A204.1 (cell line): ENCODE results near the gene C19orf47.
"Not testable (repeated sequence)": the region's sequence is repeated elsewhere in the genome, so short reads cannot be mapped to it uniquely, and the experiment has no call there.

Source experiments
- FAIRE-seq: peaks from 2 replicates; lab custom pipeline; 2012; peaks lifted over from hg19 to GRCh38; lab: Jason Lieb, UNC

Gene C19orf47

DNA sequence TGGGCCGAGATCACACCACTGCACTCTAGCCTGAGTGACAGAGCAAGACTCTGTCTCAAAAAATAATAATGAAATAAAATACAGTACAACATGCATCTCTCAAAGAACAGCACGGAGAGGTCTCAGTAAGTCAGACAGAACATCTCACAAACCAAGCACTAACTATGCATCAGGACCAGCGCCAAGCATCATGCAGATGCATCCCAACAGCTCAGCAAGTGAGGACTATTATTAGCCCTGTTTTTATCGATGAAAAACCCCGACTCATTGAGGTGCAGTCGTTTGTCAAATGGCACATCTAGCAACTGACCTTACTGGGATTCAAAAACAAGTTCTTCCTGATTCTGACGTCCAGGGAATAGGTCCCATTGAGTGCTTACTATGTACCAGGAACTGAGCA is 3.8 kb downstream of the C19orf47 start:
- FAIRE-seq = no peak

DNA sequence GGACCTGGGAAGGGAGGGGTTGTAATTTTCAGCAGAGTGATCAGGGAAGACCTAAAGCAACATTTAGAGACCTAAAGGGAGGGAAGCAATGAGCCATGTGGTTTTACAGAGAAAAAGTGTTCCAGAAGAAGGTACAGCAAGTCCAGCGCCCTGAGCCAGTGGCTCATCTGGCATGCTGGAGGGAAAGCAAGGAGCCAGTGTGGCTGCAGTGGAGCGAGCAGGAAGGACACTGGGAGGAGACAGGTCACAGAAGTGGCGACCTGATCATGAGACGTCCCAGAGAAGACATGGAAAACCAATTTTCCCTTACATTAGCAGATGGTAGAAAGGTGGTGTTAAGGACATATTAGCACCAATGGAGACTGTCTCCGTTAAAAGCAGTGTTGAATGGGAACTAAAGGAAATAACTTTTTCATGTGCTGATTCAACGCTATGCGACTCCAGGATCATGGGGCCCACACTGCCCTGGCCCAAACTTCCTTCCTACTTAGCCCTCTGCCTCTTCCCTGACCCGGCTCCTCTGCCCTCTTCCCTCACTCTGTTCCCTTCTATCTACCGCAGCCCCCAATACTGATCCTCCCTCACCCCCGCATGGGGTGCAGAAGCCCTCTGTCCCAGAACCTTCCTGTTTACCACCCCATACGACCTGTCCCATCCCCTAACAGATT is 5.4 kb downstream of the C19orf47 start:
- FAIRE-seq = no peak

DNA sequence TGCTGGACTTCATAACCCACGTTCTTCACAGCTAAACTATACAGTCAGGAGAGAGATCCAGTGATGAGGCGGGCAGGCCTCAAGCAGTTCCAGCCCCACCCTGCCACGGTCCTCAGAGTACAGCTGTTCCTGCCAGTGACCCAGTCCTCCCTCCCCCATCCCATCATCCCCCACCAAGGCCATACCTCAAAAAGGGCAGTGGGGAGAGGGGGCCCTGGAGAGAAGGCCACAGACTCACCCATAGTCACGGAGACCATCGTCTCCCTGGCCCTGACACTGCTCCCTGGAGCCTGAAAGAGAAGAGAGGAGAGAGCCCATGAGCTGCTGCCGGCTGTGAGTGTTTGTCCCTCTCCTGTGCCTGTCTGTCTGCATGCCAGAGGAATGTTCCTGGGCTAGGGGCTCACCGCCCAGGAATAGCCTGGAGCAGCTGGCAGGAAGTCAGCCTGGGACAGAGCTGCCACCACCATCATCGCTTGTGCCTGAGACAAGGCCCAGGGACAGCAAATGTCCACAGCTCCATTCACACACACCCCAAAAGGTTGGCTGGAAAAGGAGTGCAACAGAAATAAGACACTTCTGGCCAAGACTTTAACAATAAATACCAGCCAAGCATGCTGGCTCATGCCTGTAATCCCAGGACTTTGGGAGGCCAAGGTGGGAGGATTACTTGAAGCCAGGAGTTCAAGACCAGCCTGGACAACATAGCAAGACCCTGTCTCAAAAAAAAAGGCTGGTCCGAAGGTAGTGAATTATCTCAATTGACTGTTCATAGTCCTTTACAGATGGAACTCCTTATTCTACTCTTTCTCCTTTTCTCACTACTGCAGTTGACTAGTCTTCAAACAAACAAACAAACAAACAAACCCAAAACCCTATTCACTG is 6.4 kb downstream of the C19orf47 start:
- no peak for FAIRE-seq

DNA sequence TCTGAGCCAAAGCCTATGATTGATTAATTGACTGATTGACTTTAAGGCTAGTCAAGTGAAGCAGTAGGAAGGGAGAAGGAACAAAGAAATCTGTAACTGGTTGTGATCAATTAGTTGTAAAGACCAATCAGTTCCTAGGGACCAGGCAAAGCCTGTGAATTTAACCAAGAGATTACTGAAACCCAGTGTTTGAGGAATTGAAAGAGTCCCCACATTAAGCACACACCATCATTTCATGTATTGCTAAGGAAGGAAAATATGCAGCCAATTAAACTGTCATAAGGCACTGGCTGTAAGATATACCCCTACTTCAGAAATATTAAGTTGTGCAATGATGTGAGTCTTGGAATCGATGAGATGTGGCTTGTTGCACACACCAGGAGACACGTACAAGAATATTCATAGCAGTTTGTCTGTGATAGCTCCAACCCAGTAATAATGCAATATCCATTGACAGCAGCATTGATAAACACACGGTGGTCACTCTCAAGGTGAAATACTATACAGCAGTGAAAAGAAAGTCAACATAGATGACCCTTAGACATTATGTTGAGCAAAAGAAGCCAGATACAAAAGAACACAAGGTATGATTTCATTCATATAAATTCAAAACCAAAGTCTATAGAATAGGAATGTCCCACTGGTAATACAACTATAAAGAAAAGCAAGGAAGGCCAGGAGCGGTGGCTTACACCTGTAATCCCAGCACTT is 9.0 kb downstream of the C19orf47 start:
- no peak for FAIRE-seq

DNA sequence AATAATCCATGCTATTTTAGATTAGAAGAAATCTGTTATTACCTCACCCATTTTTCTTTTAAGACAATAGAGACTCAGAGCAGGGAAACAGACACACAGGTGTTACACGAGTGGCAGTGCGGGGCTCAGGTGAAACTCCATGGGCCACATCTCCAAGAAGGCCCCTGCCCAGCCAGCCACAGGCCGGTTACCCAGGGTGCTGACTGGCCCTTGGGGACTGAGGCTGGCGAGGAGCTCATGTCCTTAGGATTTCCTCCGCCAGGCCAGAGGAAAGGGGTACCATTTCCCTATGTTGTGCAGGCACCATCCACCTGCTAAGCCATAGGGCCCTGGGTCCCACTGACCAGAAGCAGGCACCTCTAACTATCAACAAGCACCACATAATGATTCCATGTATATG is 10.6 kb downstream of the C19orf47 start:
- FAIRE-seq = no peak

DNA sequence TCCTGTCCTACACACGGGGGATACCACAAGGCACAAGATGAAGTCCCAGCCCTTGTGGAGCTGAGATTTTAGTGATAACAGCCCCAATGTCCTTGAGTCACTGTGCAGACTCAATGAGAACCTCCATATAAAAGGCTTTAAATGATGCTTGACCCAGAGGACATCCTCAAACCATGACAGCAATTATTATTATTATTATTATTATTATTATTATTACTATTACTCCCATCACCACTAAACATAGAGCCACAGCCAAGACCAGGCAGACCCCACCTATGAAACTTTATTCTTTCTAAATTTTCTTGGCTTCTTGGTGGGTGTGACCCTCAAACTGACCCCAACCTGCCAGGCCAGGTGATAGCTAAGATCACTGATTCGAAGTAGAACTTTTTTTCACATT is 11.1 kb downstream of the C19orf47 start:
- no peak for FAIRE-seq

DNA sequence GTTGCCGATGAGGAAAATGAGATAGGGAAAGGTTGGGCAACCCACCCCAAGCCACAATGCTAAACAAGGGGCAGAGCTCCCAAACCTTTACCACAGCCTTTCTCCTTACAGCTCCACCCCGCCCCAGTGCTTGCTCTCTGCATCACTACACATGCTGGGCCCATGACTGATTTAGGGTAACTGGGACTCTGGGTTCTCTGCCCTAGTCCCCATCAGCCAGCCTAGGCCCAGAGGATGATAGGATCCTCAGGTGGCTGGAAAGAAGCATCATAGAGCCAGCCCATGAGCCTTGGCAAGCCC is 11.6 kb downstream of the C19orf47 start:
- no peak for FAIRE-seq

DNA sequence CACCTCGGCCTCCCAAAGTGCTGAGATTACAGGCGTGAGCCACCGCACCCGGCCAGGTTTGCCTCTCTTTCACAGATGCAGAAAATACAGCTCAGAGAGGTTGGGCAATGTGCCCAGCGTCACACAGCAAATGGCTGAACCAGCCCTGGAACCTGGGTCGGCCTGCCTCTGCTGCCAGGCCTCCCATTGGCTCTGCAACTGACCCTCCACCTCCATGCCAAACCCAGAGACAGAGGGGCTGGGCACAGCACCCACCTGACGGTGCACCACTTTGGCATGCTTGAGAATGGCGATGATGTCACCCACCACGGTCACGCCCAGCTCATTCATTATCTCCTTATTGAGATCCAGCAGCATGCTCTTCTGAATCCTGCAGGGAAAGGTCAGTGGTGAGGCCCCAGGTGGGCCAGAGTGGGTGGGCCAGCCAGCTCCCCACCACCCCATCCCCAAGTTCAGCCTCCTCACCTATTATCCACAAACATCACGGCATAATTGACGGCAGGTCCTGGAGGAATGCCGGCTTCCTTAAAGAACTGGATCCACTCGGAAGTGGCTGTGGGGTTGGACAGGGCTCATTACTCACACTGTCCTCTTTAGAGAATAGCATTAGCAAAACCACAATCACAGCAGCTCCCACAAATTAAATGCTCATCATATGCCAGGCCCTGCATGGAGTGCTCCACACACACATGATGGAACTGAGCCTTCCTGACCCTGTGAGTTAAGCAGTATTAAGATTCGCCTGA is 12.2 kb downstream of the C19orf47 start:
- FAIRE-seq = no peak

DNA sequence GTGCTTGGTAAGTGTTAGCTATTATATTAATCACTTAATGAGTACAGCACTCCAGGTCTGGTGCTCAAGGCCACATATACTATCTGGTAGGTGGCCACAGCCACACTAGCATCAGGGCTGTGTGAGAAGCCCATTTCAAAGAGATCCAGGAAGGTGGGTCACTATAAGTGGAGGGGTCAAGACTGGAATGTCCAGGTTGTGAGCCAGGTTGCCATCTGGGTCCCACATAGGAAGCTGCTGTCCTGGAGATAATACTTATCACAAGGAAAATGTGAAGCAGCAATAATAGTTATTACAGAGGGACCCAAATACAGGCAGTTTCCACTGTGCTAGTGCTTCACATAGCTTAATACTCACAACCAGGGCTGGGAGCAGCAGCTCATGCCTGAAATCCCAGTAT is 13.1 kb downstream of the C19orf47 start:
- no peak for FAIRE-seq

DNA sequence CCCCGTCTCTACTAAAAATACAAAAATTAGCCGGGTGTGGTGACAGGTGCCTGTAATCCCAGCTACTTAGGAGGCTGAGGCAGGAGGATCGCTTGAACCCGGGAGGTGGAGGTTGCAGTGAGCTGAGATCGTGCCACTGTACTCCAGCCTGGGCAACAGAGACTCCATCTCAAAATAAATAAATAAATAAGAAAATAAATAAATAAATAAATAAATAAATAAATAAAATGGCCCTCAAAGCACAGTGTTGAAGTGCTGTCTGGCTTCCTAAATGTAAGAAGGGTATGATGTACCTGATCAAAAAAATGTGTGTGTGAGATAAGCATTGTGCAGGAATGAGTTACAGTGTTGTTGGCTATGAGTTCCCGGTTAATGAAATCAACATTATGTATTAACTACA is 15.1 kb downstream of the C19orf47 start:
- FAIRE-seq = not testable (repeated sequence)

DNA sequence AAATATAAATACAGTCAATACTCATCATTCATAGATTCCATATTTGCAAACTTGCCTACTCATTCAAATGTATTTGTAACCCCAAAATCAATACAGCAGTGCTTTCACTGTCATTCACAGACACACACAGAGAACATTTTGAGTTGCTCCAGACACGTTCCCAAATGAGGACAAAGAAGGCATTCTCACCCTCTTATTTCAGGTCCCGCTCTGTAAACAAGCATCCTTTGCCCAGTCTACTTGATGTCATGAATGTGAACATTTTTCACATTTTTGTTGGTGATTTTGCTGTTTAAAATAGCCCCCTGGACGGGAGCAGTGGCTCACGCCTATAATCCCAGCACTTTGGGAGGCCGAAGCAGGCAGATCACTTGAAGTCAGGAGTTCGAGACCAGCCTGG is 15.5 kb downstream of the C19orf47 start:
- FAIRE-seq = no peak

DNA sequence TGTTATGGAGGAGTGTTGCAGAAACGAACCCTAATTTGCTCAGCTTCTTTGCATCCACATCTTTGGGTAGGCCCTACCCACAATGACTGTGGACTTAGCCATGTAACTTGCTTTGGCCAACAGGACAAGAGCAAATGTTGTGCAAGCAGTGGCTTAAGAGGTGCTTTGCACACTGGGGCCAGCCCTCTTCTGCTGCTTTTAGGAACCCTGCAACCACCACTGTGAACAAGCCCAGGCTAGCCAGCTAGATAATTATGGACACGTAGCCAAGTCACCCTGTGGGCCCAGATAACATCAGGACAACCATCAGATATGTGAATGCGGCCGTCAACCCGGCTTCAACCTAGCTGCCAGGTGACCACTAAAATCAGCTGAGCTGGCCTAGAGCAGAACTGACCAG is 17.1 kb downstream of the C19orf47 start:
- no peak for FAIRE-seq

DNA sequence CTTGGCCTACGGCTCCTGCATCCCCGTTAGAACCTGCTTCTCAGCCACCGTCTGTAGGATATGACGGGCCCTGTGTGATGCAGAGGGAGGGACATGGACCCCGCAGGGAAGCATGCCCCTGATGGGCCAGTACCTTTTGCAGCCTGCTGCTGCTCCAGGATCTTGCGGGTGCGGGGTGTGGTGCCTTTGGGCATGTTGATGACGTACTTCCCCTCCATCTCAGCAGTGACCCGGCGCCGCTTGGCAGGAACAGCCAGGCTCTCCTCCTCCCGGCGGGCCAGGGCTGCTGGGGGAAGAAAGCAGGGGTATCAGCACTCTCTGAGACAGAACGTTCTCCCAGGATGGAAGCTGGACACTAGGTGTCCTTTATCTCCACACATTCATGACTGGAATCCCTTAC is 22.0 kb downstream of the C19orf47 start:
- FAIRE-seq = no peak

DNA sequence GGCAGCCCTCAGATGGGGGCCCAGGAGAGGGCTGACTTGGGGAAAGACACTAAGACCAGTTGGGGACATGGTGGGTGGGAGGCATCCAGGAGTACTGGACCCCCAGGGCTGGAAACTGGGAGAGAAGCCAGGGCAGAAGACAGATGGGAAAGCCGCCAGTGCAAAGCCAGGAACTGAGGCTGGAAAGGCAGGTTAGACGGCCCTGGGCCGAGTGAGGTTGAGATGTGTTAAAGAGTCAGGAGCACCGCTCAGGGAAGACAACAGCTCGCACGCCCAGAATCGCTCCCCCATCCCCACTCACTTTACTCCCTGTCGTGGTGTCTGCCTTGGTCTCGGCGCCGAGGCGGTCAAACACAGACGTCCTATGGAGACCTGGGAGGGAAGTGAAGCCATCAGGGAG is 24.5 kb downstream of the C19orf47 start:
- no peak for FAIRE-seq

DNA sequence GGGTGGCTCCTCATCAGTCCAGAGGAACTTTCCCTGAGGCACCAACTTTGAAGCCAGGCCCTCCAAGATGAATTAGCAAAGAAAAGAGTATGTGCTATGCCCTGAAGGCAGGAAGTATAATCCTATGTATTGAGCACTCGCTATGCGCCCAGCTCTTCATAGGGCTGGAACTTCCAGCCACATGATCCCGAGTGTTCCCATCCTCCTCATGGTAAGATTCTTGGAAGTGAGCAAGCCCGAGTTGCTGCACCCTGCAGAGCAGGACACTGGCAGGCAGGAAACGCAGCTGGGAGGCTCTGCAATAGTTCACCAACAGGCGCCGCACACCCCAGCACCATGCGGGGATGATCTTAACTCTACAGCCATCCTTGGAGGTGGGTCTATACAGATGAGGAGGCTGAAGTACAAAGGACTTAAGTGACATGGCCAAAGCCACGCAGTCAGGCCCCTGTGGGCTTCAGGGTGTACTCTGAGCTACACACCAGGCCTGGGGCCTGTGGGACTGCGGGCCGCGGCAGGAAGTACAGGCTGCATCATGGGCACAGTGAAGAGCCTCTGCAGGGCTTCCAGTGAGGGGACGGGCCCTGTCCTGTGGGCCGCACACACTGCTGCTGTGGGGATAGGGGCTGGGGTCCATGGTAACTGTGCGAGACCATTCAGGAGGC is 25.1 kb downstream of the C19orf47 start:
- FAIRE-seq = no peak

DNA sequence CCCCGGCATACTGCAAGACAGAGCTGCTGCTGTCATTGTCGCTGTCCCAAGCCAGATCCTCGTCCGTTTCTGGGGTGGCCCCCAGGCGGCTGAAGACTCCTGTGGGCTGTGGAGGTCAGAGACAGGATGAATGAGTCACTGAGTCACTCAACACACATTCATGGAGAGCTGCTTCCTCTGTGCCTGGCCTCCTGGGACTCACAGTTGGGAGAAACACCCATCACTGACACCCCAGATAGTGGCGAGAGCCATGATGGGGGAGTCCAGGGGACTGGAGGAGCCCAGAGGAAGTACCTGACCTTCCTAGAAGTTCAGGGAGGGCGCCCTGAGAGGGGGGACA is 26.0 kb downstream of the C19orf47 start:
- FAIRE-seq = no peak

DNA sequence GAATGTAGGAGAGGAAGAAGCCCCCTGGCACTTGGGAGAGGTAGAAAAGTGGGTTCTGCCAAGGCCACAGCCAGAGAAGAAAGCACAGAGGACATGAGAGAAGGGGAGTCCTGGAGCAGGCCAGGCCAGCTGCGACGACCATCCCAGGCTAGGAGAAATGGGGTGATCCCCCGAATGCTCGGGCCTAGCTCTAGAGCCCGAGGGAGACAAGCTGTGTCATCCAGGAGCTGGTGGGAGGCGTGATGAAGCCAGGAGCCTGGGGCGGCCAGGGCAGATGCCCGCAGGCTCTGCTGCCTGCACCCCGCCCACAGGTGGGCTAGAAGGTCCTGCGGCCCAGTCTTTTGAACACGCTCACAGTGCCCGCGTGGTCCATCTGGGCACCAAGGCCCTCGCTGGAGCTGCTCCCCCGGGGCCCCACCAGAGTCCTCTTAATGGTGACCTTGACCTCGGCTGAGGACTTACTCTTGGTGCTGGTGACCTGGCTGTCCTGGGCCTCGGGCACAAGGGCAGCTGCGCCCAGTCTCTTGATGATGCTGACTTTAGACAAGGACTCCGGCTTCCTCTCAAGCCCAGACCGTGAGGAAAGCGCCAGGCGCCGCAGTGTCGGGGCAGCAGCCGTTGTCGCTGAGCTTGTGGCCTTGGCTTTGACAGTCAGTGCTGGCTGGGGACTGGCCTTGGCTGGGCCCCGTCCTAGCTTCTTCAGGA is 26.5 kb downstream of the C19orf47 start:
- no peak for FAIRE-seq

DNA sequence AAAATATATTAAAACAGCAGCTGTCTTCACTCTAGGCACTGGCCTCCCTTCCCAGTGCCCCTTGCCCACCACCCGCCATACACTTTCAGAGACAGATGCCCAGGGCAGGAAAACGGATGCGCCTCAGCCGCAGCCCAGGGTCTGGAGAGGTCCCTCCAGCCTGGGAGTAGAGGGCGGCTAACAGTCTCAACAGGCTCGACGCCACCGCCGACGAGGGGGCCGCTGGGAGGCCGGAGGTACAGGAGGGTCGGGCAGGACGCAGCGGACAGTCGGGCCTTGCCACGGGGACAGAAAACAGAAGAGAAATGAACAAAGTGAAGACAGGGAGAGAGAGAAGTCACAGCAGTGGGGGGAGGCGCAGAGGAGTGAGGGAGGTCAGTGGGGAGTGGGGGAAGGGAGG is 27.1 kb downstream of the C19orf47 start:
- FAIRE-seq = no peak

DNA sequence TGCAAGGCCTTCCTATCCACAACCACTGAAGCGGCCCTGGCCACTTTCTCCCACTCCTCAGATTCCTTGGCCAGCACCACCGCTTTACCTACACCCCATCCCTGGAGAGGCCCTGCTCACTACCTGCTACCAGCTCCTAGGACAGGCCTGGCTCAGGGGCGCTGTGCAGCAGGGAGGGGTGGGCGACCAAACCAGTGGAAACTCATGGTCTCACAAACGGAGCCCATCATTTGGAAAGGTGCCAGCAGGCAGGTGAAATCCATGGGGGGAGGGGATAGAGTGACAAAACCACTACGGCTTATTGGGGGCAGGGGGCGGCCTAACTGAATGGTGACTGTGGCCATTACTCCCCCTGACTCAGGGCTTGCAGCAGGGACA is 27.6 kb downstream of the C19orf47 start:
- FAIRE-seq = no peak

DNA sequence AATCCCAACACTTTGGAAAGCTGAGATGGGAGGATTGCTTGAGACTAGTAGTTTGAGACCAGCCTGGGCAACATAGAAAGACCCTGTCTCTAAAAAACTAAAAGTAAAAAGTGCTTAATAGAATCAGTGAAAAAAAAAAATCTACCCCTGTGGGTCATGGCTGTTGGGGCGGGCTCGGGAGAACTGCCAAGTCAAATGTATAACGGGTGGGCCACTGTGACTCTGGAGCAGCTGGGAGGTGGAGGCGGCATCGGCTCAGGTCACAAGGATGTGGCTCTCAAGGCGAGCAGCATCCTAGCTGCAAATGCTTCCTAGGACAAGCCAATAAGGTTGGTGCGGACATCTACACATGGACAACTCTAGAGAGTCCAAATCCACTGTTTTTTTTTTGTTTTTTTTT is 30.9 kb downstream of the C19orf47 start:
- no peak for FAIRE-seq

DNA sequence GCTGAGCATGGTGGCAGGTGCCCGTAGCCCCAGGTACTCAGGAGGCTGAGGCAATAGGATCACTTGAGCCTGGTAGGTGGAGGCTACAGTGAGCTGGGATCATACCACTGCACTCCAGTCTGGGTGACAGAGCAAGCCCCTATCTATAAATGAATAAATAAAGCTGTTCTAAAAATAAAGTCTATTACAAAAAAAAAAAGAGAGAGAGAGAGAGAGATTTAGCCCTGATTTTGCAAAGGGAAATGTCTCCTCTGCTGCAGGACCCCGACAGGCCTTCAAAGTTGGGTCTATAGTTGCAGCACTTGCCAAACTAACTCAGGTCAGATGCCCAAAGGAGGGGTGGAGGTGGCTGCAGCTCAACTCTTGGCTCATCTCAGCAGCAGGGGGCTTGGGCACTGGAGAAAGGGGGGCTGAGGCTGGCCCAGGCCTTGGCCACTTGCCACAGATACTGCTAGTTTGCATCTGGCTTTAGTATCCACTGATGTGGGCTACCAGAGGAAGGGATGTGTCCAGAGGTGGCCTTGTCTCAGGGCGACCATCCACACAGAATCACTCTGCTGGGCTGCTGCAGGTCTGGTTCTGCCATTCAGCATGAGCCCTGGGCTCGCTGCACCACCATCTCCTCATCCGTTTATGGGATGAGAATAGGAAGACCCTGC is 32.3 kb downstream of the C19orf47 start:
- no peak for FAIRE-seq
